Retinal pigment epithelial cell (primary cell): ENCODE data around the gene MTRF1.

ENCODE experiments used
- DNase-seq: peaks from one replicate; pipeline ENCODE4 v3.0.0-alpha.2; 2010; ENCODE audit warnings: low read depth
- H3K4me3 ChIP-seq: 2 replicates; pipeline ENCODE4 v1.5.1; 2011; ENCODE audit warnings: mild to moderate bottlenecking, low read length, control low read depth, moderate library complexity
- CTCF ChIP-seq: conservative IDR thresholded peaks from 2 replicates; pipeline ENCODE4 v1.5.1; 2011; ENCODE audit warnings: low read depth, low read length, control low read depth, inconsistent platforms

The MTRF1 gene

GRCh38 chr13:41276824-41277223 is 13.4 kb upstream of the MTRF1 start:
- no peak for DNase-seq
- TF ChIP-seq CTCF, result no peak
- no peak overlapping the region for H3K4me3 ChIP-seq

GRCh38 chr13:41274881-41275280 is 11.5 kb upstream of the MTRF1 start:
- H3K4me3 ChIP-seq, result no peak overlapping the region
- no peak for TF ChIP-seq CTCF
- DNase-seq, result no peak

- no peak for TF ChIP-seq CTCF
- no peak for DNase-seq
- no peak overlapping the region for H3K4me3 ChIP-seq
Measured at GRCh38 chr13:41273831-41274441, 10.6 kb upstream of the MTRF1 start.

- no peak for DNase-seq
- H3K4me3 ChIP-seq, result no peak overlapping the region
- TF ChIP-seq CTCF, result no peak
Measured at GRCh38 chr13:41271456-41272285, 8.3 kb upstream of the MTRF1 start.

- no peak for TF ChIP-seq CTCF
- no peak for DNase-seq
- H3K4me3 ChIP-seq, result no peak overlapping the region
Measured at GRCh38 chr13:41268764-41269163, 5.4 kb upstream of the MTRF1 start.

- DNase-seq, result no peak
- no peak for TF ChIP-seq CTCF
- no peak overlapping the region for H3K4me3 ChIP-seq
Measured at GRCh38 chr13:41267106-41267505, 3.7 kb upstream of the MTRF1 start.
